IMR-90 (cell line): ENCODE data around the gene LEMD3. TPM values are rescaled to one million over a fixed set of nuclear protein-coding genes. Genes with fewer than 3 reads are reported as not detected.
A peak's percentile ranks its signal among the peaks of the same experiment; 100 is the strongest.

ENCODE experiments used
- ATAC-seq: fragments of 200-7000 bp; cut with Tn5 transposase; 2 replicates; pipeline ENCODE4 v1.9.1; 2020; ENCODE audit warnings: low read depth, mild to moderate bottlenecking, moderate library complexity
- BruUV-seq: library from RNA; stranded (reverse); fragments of 400-500 nt; replicated peaks from 2 replicates; lab custom pipeline; 2021; lab: Mats Ljungman, UMichigan
- CTCF ChIA-PET: fragments of 300-600 bp; formaldehyde crosslinking; extraction: SDS; loops from one replicate; lab custom pipeline; 2021; ENCODE audit warnings: antibody characterized with exemption; lab: Yijun Ruan, JAX
- POLR2A ChIA-PET: fragments of 300-600 bp; sonication (Branson Sonifier 250); formaldehyde crosslinking; loops from one replicate; lab custom pipeline; 2022; ENCODE audit warnings: antibody characterized with exemption; ENCODE audit not compliant: unreplicated experiment; lab: Charles Lee
- DNase-seq: peaks from one replicate; pipeline ENCODE4 v3.0.0; 2013
- H2AFZ ChIP-seq: replicated peaks from 2 replicates; pipeline ENCODE3; 2013; ENCODE audit warnings: low read length, mild to moderate bottlenecking; ENCODE audit not compliant: poor library complexity
- H2AK5ac ChIP-seq: 2 replicates; pipeline ENCODE4 v1.6.1; 2013; ENCODE audit warnings: low read depth, low read length, inconsistent platforms
- H2AK9ac ChIP-seq: replicated peaks from 2 replicates; pipeline ENCODE3; 2013; ENCODE audit warnings: mild to moderate bottlenecking, low read depth, low read length, moderate library complexity; ENCODE audit not compliant: poor library complexity
- H2BK120ac ChIP-seq: 2 replicates; pipeline ENCODE4 v1.6.1; 2013; ENCODE audit warnings: low read depth, low read length, inconsistent platforms
- H2BK15ac ChIP-seq: 3 replicates; pipeline ENCODE4 v1.6.1; 2013; ENCODE audit warnings: low read depth, low read length, inconsistent platforms
- H2BK20ac ChIP-seq: 2 replicates; pipeline ENCODE4 v1.6.1; 2013; ENCODE audit warnings: low read depth, mild to moderate bottlenecking, inconsistent platforms, low read length, moderate library complexity
- H2BK5ac ChIP-seq: 2 replicates; pipeline ENCODE4 v1.6.1; 2013; ENCODE audit warnings: mild to moderate bottlenecking, low read depth, low read length, inconsistent platforms; ENCODE audit not compliant: poor library complexity, severe bottlenecking
- H3K14ac ChIP-seq: replicated peaks from 2 replicates; pipeline ENCODE4 v1.6.1; 2013; ENCODE audit warnings: low read depth, low read length, inconsistent platforms
- H3K18ac ChIP-seq: 2 replicates; pipeline ENCODE4 v1.6.1; 2013; ENCODE audit warnings: low read depth, low read length, control low read depth
- H3K23ac ChIP-seq: 2 replicates; pipeline ENCODE4 v1.6.1; 2013; ENCODE audit warnings: low read depth, low read length, inconsistent platforms
- H3K27ac ChIP-seq: 2 replicates; pipeline ENCODE4 v1.5.1; 2013; ENCODE audit warnings: mild to moderate bottlenecking, control low read depth, low read length; ENCODE audit not compliant: insufficient read depth
- H3K27me3 ChIP-seq: 2 replicates; pipeline ENCODE4 v1.6.1; 2013; ENCODE audit warnings: low read length; ENCODE audit not compliant: control insufficient read depth, insufficient read depth
- H3K36me3 ChIP-seq: 2 replicates; pipeline ENCODE4 v1.6.1; 2013; ENCODE audit warnings: low read length, mixed read lengths; ENCODE audit not compliant: control insufficient read depth, insufficient read depth
- H3K4ac ChIP-seq: 2 replicates; pipeline ENCODE4 v1.6.1; 2013; ENCODE audit warnings: low read depth, low read length, inconsistent platforms
- H3K4me1 ChIP-seq: 2 replicates; pipeline ENCODE4 v1.6.1; 2013; ENCODE audit warnings: low read length, mixed read lengths; ENCODE audit not compliant: control insufficient read depth, insufficient read depth
- H3K4me2 ChIP-seq: 2 replicates; pipeline ENCODE4 v1.6.1; 2013; ENCODE audit warnings: low read depth, mild to moderate bottlenecking, control low read depth, low read length, moderate library complexity
- H3K4me3 ChIP-seq: 2 replicates; pipeline ENCODE4 v1.5.1; 2013; ENCODE audit warnings: low read depth, mild to moderate bottlenecking, control low read depth, low read length, moderate library complexity; ENCODE audit not compliant: insufficient read depth
- H3K56ac ChIP-seq: 2 replicates; pipeline ENCODE4 v1.6.1; 2013; ENCODE audit warnings: low read length, inconsistent platforms; ENCODE audit not compliant: insufficient read depth; ENCODE audit errors: extremely low read depth
- H3K79me1 ChIP-seq, 2 experiments: 2 replicates each; pipeline ENCODE4 v1.6.1; 2013; ENCODE audit warnings: low read length in 2 of 2, inconsistent platforms in 1 of 2, low read depth in 1 of 2
- H3K9ac ChIP-seq: 2 replicates; pipeline ENCODE4 v1.6.1; 2013; ENCODE audit warnings: low read depth, low read length, control low read depth
- H3K9me1 ChIP-seq: 2 replicates; pipeline ENCODE4 v1.6.1; 2013; ENCODE audit warnings: low read length, inconsistent platforms; ENCODE audit not compliant: insufficient read depth
- H3K9me3 ChIP-seq: 2 replicates; pipeline ENCODE4 v1.6.1; 2013; ENCODE audit warnings: low read length; ENCODE audit not compliant: control insufficient read depth, insufficient read depth
- H4K20me1 ChIP-seq: 2 replicates; pipeline ENCODE4 v1.6.1; 2013; ENCODE audit warnings: low read length, inconsistent platforms; ENCODE audit not compliant: insufficient read depth
- H4K5ac ChIP-seq: 2 replicates; pipeline ENCODE4 v1.6.1; 2013; ENCODE audit warnings: mild to moderate bottlenecking, low read depth, low read length, control low read depth
- H4K8ac ChIP-seq, 2 experiments: 2 replicates each; pipeline ENCODE4 v1.6.1; 2013; ENCODE audit warnings: low read depth in 2 of 2, low read length in 2 of 2, control low read depth in 1 of 2, inconsistent platforms in 1 of 2
- H4K91ac ChIP-seq: 2 replicates; pipeline ENCODE4 v1.6.1; 2013; ENCODE audit warnings: low read depth, low read length, inconsistent platforms; ENCODE audit not compliant: insufficient read depth
- BHLHE40 ChIP-seq: fragments of 150-350 bp; IDR thresholded peaks from 2 replicates; pipeline ENCODE4 v1.6.1; 2016; ENCODE audit warnings: mild to moderate bottlenecking, low read depth, low read length
- ELK1 ChIP-seq: fragments of 150-350 bp; IDR thresholded peaks from 2 replicates; pipeline ENCODE4 v1.6.1; 2016; ENCODE audit warnings: low read depth, mild to moderate bottlenecking, low read length, moderate library complexity, borderline replicate concordance
- FOS ChIP-seq: fragments of 150-350 bp; IDR thresholded peaks from 2 replicates; pipeline ENCODE4 v1.6.1; 2016; ENCODE audit warnings: low read depth, low read length
- MAZ ChIP-seq: IDR thresholded peaks from 2 replicates; pipeline ENCODE4 v1.6.1; 2012; ENCODE audit warnings: low read depth, mild to moderate bottlenecking, low read length, improper control_type of control experiment, moderate library complexity, borderline replicate concordance
- MXI1 ChIP-seq: IDR thresholded peaks from 2 replicates; pipeline ENCODE4 v1.6.1; 2012; ENCODE audit warnings: low read depth, mild to moderate bottlenecking, low read length, moderate library complexity, borderline replicate concordance
- POLR2A ChIP-seq: IDR thresholded peaks from 2 replicates; pipeline ENCODE4 v1.6.1; 2012; ENCODE audit warnings: mild to moderate bottlenecking, low read depth, low read length
- RCOR1 ChIP-seq: IDR thresholded peaks from 2 replicates; pipeline ENCODE4 v1.6.1; 2012; ENCODE audit warnings: mild to moderate bottlenecking, low read length, improper control_type of control experiment; ENCODE audit not compliant: insufficient replicate concordance
- SMC3 ChIP-seq: fragments of 150-350 bp; IDR thresholded peaks from 2 replicates; pipeline ENCODE4 v1.6.1; 2016; ENCODE audit warnings: low read depth, mild to moderate bottlenecking, antibody characterized with exemption, low read length, moderate library complexity
- USF2 ChIP-seq: fragments of 150-350 bp; IDR thresholded peaks from 2 replicates; pipeline ENCODE4 v1.6.1; 2017; ENCODE audit warnings: mild to moderate bottlenecking, antibody characterized with exemption, low read length, low read depth
- WGBS, 2 experiments: methylation state at CpG; one replicate each; pipeline versions ENCODE4 v1.1.5 to v1.1.7; 2013; ENCODE audit warnings: missing lambda C conversion rate in 2 of 2; ENCODE audit not compliant: insufficient read length in 1 of 2; ENCODE audit errors: extremely low coverage in 2 of 2; 5-methylcytosine and 5-hydroxymethylcytosine counted together
- dilution Hi-C: fragments of 300-500 bp; cut with HindIII; formaldehyde crosslinking; loops from one replicate; pipeline ENCODE4 v1.14.3; 2018; ENCODE audit warnings: low sequenced_read_pairs; ENCODE audit not compliant: unreplicated experiment
- in situ Hi-C: fragments of 300-500 bp; cut with MboI; formaldehyde crosslinking; loops from 3 replicates; pipeline ENCODE4 v1.14.3; 2019; ENCODE audit warnings: low sequenced_read_pairs, inconsistent platforms, mixed read lengths
- intact Hi-C: fragments of 100-400 bp; cut with micrococcal nuclease; formaldehyde crosslinking; loops from 2 replicates; pipeline ENCODE4 v1.10.0; 2022
- polyA plus RNA-seq, 3 experiments: library from polyadenylated mRNA; depleted of rRNA; stranded (reverse); fragments of >200 nt; gene quantifications; 2 replicates each; pipeline ENCODE4 v1.2.3, GENCODE V29; 2012; ENCODE audit warnings: low replicate concordance in 1 of 3
- total RNA-seq: library from RNA; depleted of rRNA; stranded (reverse); fragments of >200 nt; gene quantifications from 2 replicates; pipeline ENCODE4 v1.2.3, GENCODE V29; 2012

Gene LEMD3
- total and polyA plus RNA-seq, 2 of the 4 experiments (the other 2 are of a cell fraction) = 5.5 to 9.9 TPM

GRCh38 chr12:65278576-65279368, 109.4 kb downstream of the LEMD3 start, which contains the start of gene MSRB3:
TSS of gene MSRB3 (plus strand) at chr12:65278683. CDS start at chr12:65308580, 29,897 bp downstream.
- Histone ChIP-seq H3K4me1 (peaks cover 7% of the 10 kb centered on the region), H3K23ac (peak within 1 kb of the TSS; percentile 94), H2BK15ac (peak within 1 kb of the TSS; percentile 87; the same call in 2 of the 3 replicates), H3K4me2 (peak within 1 kb of the TSS; percentile 95), H3K4ac (peak within 1 kb of the TSS; percentile 86), H4K5ac (peak within 1 kb of the TSS; percentile 98), H2AK9ac (peak within 1 kb of the TSS; percentile 99), H3K4me3 (peak within 1 kb of the TSS; percentile 99), H3K36me3 (no peaks in the 10 kb centered on the region; the same call in 1 of the 2 replicates), H4K20me1 (peaks cover 31% of the 10 kb centered on the region; the same call in 1 of the 2 replicates), H3K9me1 (peaks cover 10% of the 10 kb centered on the region), H2AFZ (peak within 1 kb of the TSS; percentile 98), H3K79me1 (peaks cover 8 to 44% of the 10 kb centered on the region in 2 experiments; a peak in 3 of 4 replicates), H3K27me3 (no peaks in the 10 kb centered on the region), H3K9me3 (no peaks in the 10 kb centered on the region), H3K9ac (peak within 1 kb of the TSS; percentile 96), H2AK5ac (peak within 1 kb of the TSS; percentile 95), H3K27ac (peak within 1 kb of the TSS; percentile 100), H2BK120ac (peak within 1 kb of the TSS; percentile 94), H4K91ac (peak within 1 kb of the TSS; percentile 95), H3K14ac (peak within 1 kb of the TSS; percentile 98), H3K18ac (peak within 1 kb of the TSS; percentile 92), H2BK5ac (peak within 1 kb of the TSS; percentile 99), H4K8ac (peak within 1 kb of the TSS; percentile 96 to 97), H3K56ac (peak within 1 kb of the TSS; percentile 83), H2BK20ac (peak within 1 kb of the TSS; percentile 53)
- TF ChIP-seq ELK1 (no peak), POLR2A (no peak; the same call in 1 of the 2 replicates), SMC3 (no peak), BHLHE40 (peak; percentile 45; the same call in 1 of the 2 replicates), USF2 (no peak), MXI1 (peak; percentile 20; the same call in 1 of the 2 replicates), FOS (no peak), MAZ (peak; percentile 77), RCOR1 (no peak)
- intact Hi-C loops = no loop called here
- WGBS, 2 experiments = 0% methylated on average over 41 of the region's 85 CpGs; no CpG with 5 or more reads in 1 of the 2 experiments
- dilution Hi-C loops = no loop called here
- ATAC-seq (peak; percentile 90), DNase-seq (peak; percentile 70)
- ChIA-PET CTCF (interaction anchor here (0.8 kb wide), 1 partner anchor 193 kb away, joined by 3 read pairs; no protein-coding TSS in a partner anchor), POLR2A (no interaction called here)
- no TSS peak for BruUV-seq
- in situ Hi-C loops = loop anchor here (25.0 kb wide), 1 partner anchor 1134 kb away; no protein-coding TSS in a partner anchor
